NT2/D1 (cell line): Measurements from ENCODE around the gene RBM22.

Experiments
- DNase-seq: peaks from one replicate; pipeline ENCODE4 v3.0.0-alpha.2; 2011; ENCODE audit warnings: low read depth, low spot score
- H3K27me3 ChIP-seq: 2 replicates; pipeline ENCODE4 v1.6.0; 2011; ENCODE audit warnings: mild to moderate bottlenecking; ENCODE audit not compliant: insufficient read length, insufficient read depth
- H3K36me3 ChIP-seq: 2 replicates; pipeline ENCODE4 v1.6.1; 2011; ENCODE audit warnings: mild to moderate bottlenecking, low read length, mixed read lengths; ENCODE audit not compliant: insufficient read depth, insufficient read length
- H3K4me1 ChIP-seq: 2 replicates; pipeline ENCODE4 v1.5.1; 2011; ENCODE audit not compliant: insufficient read depth, insufficient read length
- H3K4me3 ChIP-seq: 2 replicates; pipeline ENCODE4 v1.5.1; 2011; ENCODE audit warnings: low read depth; ENCODE audit not compliant: insufficient read length
- H3K9ac ChIP-seq: 2 replicates; pipeline ENCODE4 v1.6.0; 2011; ENCODE audit warnings: low read depth; ENCODE audit not compliant: insufficient read length
- H3K9me3 ChIP-seq: 2 replicates; pipeline ENCODE4 v1.5.1; 2011; ENCODE audit warnings: mild to moderate bottlenecking, low read length; ENCODE audit not compliant: insufficient read depth
- SUZ12 ChIP-seq: IDR thresholded peaks from 2 replicates; pipeline ENCODE4 v1.6.1; 2011; ENCODE audit not compliant: insufficient read length, insufficient read depth; ENCODE audit errors: extremely low read depth
- YY1 ChIP-seq: IDR thresholded peaks from 2 replicates; pipeline ENCODE4 v1.6.1; 2011; ENCODE audit not compliant: insufficient read length, insufficient read depth
- ZNF274 ChIP-seq: IDR thresholded peaks from 2 replicates; pipeline ENCODE4 v1.6.1; 2011; ENCODE audit warnings: mild to moderate bottlenecking, low read depth, low read length

RBM22 gene

GRCh38 chr5:150662731-150663516 is 37.9 kb downstream of the RBM22 start:
- H3K9ac ChIP-seq: no peak overlapping the region
- H3K4me3 ChIP-seq: no peak overlapping the region
- peaks cover 13% of the 10 kb centered on the region for H3K4me1 ChIP-seq
- no peaks in the 10 kb centered on the region for H3K9me3 ChIP-seq
- DNase-seq: no peak
- H3K36me3 ChIP-seq: peaks cover 4% of the 10 kb centered on the region
- H3K27me3 ChIP-seq: no peaks in the 10 kb centered on the region
- TF ChIP-seq YY1 (no peak), SUZ12 (no peak), ZNF274 (no peak)

DNA sequence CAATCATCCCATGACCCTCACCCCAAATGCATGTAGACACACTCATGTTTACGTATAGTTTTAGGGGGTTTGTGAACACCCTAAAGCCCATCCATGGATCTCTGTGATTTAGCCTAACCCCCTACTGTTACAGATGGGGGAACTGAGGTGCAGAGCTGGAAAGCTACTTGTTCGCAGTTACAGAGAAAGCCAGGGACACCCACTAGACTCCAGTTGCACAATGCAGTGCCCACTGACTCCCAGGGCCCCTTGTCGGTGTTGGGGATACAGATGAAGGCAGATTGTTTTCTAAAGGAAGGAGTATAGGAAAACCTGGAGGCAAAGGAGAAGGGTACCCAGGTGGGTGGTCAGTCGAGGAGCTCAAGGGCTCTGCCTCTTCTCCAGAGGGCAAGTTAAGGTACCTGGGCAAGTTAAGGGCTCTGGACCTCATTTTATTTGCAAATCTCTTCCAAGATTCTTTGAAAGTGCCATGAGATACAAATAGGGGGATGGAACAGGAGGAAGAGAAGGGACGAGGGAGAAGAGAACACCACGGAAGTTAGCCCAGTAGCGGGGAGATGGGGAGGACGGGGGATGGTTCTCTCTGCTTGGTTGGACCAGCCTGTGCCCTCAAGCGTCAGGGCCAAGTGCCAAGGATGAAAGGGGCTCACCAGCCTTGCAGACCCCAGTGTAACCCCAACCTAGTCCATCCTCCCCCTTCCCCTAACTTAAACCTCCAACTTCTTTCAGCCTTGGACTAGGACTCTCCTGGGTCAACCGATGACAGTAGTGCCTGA is 38.9 kb downstream of the RBM22 start:
- H3K36me3 ChIP-seq: peaks cover 4% of the 10 kb centered on the region
- no peaks in the 10 kb centered on the region for H3K27me3 ChIP-seq
- TF ChIP-seq ZNF274 (no peak), SUZ12 (no peak), YY1 (no peak)
- no peak overlapping the region for H3K9ac ChIP-seq
- no peak overlapping the region for H3K4me3 ChIP-seq
- H3K4me1 ChIP-seq: peaks cover 15% of the 10 kb centered on the region
- no peak for DNase-seq
- H3K9me3 ChIP-seq: no peaks in the 10 kb centered on the region

DNA sequence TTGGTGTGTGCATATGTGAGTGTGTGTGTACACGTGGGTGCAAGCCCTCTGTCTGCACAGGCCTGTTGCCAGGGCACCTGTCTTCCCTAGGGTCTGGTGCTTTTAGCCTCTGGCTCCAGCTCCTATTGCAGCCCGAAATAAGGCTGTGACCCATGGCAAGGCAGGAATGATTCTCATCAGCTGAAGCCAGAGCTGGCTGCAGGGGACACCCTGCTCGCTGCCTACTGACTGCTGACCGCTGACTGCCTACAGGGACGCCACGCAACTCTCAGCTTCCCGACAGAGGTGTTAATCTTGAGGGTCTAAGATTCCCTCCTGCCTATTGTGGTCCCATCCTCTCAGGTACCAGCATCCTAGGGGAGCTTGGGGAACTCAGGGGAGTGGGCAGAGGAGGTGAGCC is 39.8 kb downstream of the RBM22 start, which contains the start of gene MYOZ3:
MYOZ3 (plus strand) TSS at position 166 of the 400 bp plus-strand sequence. CDS start 1,691 bp downstream, outside the sequence.
- Histone ChIP-seq H3K9ac (peak within 1 kb of the TSS; percentile 67), H3K27me3 (no peaks in the 10 kb centered on the region), H3K9me3 (no peaks in the 10 kb centered on the region), H3K36me3 (peaks cover 4% of the 10 kb centered on the region), H3K4me1 (peaks cover 15% of the 10 kb centered on the region), H3K4me3 (no peak within 1 kb of the TSS)
- TF ChIP-seq SUZ12 (no peak), YY1 (no peak), ZNF274 (no peak)
- no peak for DNase-seq

DNA sequence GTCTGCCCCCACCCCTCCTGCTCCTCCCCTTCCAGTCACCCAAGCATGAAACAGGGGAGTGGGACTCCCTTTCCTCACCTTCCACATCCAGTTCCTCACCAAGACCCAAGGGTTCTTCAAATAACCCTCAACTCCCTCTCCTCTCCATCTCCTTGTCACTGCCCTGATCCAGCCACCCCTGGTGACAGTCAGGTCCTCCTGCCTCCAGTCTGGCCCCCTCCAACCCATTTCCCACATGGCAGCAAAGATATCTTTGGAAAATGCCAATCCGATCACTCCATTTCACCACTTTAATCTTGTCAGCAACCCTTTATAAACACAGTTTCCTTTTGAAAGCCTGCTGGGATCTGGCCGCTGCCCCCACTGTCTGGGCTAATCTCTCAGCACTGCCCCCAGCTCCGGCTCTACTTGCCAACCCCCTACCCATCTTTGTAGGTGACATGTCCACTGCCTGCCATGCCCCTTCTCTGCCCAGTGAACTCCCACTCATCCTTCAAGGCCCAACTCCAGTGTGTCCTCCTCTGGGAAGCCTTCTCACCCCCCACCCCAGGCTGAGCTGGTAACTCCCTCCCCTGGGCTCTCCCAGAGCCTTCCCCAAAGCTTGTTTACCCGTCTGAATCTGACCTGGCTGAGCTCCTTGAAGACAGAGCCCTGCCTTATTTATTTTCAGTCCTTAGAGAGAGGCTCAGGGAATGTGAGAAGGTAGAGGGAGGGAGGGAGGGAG is 40.6 kb downstream of the RBM22 start:
- Histone ChIP-seq H3K4me1 (peaks cover 15% of the 10 kb centered on the region), H3K4me3 (no peak overlapping the region), H3K36me3 (peaks cover 3% of the 10 kb centered on the region), H3K9ac (no peak overlapping the region), H3K9me3 (no peaks in the 10 kb centered on the region), H3K27me3 (no peaks in the 10 kb centered on the region)
- no peak for TF ChIP-seq ZNF274
- no peak for TF ChIP-seq SUZ12
- no peak for TF ChIP-seq YY1
- no peak for DNase-seq

GRCh38 chr5:150659360-150660107 is 41.3 kb downstream of the RBM22 start:
- peaks cover 15% of the 10 kb centered on the region for H3K4me1 ChIP-seq
- no peak for DNase-seq
- no peaks in the 10 kb centered on the region for H3K27me3 ChIP-seq
- no peak for TF ChIP-seq SUZ12
- TF ChIP-seq ZNF274: no peak
- no peak for TF ChIP-seq YY1
- no peak overlapping the region for H3K9ac ChIP-seq
- H3K9me3 ChIP-seq: no peaks in the 10 kb centered on the region
- H3K36me3 ChIP-seq: no peaks in the 10 kb centered on the region
- no peak overlapping the region for H3K4me3 ChIP-seq

DNA sequence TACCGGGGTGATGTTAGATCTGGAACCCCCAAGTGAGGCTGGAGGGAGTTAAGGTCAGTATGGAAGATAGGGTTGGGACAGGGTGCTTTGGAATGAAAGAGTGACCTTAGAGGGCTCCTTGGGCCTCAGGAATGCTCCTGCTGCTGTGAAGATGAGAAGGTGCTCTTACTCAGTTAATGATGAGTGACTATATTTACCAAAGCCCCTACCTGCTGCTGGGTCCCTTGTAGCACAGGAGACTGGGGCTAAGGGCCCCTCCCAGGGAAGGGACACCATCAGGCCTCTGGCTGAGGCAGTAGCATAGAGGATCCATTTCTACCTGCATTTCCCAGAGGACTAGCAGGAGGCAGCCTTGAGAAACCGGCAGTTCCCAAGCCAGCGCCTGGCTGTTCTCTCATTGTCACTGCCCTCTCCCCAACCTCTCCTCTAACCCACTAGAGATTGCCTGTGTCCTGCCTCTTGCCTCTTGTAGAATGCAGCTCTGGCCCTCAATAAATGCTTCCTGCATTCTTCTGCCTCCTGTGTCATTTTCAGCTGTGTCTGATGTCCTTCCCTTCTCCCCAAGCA is 42.1 kb downstream of the RBM22 start:
- Histone ChIP-seq H3K9ac (no peak overlapping the region), H3K27me3 (no peaks in the 10 kb centered on the region), H3K9me3 (no peaks in the 10 kb centered on the region), H3K36me3 (peaks cover 6% of the 10 kb centered on the region), H3K4me3 (no peak overlapping the region), H3K4me1 (peaks cover 15% of the 10 kb centered on the region)
- no peak for DNase-seq
- TF ChIP-seq YY1 (no peak), SUZ12 (no peak), ZNF274 (no peak)
